BJ (cell line): ENCODE results near the gene LTA. TPM values are rescaled to one million over a fixed set of nuclear protein-coding genes. Genes with fewer than 3 reads are reported as not detected.

Experiments used
- CTCF ChIA-PET: fragments of 350-600 bp; formaldehyde crosslinking; extraction: SDS; loops from one replicate; lab custom pipeline; 2021; ENCODE audit warnings: antibody characterized with exemption, inconsistent platforms; lab: Yijun Ruan, JAX
- POLR2A ChIA-PET: fragments of 300-600 bp; sonication (Branson Sonifier 250); formaldehyde crosslinking; extraction: SDS; loops from one replicate; lab custom pipeline; 2021; ENCODE audit warnings: antibody characterized with exemption; lab: Charles Lee
- DNase-seq: peaks from one replicate; pipeline ENCODE4 v3.0.0-alpha.2; 2011; ENCODE audit warnings: low read depth
- H3K27me3 ChIP-seq: 2 replicates; pipeline ENCODE4 v1.6.0; 2011; ENCODE audit warnings: low read length; ENCODE audit not compliant: control insufficient read depth, insufficient read depth
- H3K36me3 ChIP-seq: 2 replicates; pipeline ENCODE4 v1.5.1; 2011; ENCODE audit warnings: low read length; ENCODE audit not compliant: control insufficient read depth, insufficient read depth
- H3K4me3 ChIP-seq: 2 replicates; pipeline ENCODE4 v1.5.1; 2011; ENCODE audit warnings: low read depth, mild to moderate bottlenecking, control low read depth, low read length
- polyA plus RNA-seq: library from polyadenylated mRNA; depleted of rRNA; stranded (reverse); fragments of >200 nt; gene quantifications from 2 replicates; pipeline ENCODE4 v1.2.3, GENCODE V29; 2011
- TF ChIP-seq, protein P1 (sequence below): IDR thresholded peaks from 2 replicates; pipeline ENCODE4 v1.5.1; 2011; ENCODE audit warnings: low read depth, mild to moderate bottlenecking, control low read depth, inconsistent platforms, low read length, moderate library complexity; ENCODE audit not compliant: insufficient read depth

The LTA gene
- polyA plus RNA-seq, 1 experiment = not detected

DNA sequence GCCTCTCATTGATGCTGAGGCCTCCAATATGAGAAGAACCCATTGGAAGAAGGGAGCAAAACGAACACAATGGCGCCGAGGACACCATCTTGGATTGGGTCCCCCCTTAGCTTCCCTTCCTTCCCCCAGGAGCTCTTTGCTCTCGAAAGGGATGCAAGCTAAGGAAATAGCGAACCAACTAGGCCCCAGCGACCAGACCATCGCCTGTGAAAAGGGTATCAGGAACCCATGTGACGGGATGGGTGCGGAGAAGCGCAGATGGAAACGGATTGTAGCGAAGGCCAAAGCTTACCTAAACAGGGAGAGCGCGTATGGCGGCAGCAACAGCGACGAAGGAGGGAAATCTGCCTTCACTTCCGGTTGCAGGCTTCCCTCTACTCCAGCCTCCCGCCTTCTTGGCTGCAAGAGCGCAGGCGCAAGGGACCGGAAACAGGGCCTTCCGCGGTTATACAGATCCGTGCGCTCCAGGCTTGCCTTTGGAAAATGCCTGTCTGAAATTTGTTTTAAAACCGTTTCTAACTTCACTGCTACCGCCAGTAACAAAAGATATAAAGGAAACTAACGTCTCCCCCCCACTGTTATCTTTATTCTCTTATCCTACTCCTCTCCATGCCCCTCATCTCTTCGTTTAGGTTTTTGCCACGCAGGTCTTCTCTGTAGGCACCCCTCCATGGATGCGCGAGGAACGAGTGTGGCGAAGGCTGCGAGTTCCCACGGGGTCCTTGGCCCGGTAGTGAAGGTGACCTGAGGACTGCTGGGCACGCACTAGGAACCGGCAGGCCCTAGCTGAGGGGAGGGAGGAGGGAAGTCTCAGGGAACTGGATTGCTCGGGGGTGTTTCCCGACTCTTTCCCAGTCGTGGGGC, 30.2 kb upstream of the LTA start, which contains the start of gene DDX39B:
Gene DDX39B, minus strand, starts transcription at position 346 of the 864 bp plus-strand sequence. CDS start 1,471 bp downstream, outside the sequence.
- ChIA-PET CTCF (interaction anchor here (0.7 to 17.0 kb wide), 9 partner anchors 9 to 135 kb away, joined by 3 to 433 read pairs (median 4); partner anchors contain the start of genes GPANK1 and NCR3), POLR2A (interaction anchor here (0.8 kb wide), 1 partner anchor 10 kb away, joined by 4 read pairs; no protein-coding TSS in a partner anchor)
- peak within 1 kb of the TSS; percentile 67 for H3K4me3 ChIP-seq
- no peaks in the 10 kb centered on the region for H3K27me3 ChIP-seq
- DNase-seq = peak; percentile 85
- TF ChIP-seq, protein P1, sequence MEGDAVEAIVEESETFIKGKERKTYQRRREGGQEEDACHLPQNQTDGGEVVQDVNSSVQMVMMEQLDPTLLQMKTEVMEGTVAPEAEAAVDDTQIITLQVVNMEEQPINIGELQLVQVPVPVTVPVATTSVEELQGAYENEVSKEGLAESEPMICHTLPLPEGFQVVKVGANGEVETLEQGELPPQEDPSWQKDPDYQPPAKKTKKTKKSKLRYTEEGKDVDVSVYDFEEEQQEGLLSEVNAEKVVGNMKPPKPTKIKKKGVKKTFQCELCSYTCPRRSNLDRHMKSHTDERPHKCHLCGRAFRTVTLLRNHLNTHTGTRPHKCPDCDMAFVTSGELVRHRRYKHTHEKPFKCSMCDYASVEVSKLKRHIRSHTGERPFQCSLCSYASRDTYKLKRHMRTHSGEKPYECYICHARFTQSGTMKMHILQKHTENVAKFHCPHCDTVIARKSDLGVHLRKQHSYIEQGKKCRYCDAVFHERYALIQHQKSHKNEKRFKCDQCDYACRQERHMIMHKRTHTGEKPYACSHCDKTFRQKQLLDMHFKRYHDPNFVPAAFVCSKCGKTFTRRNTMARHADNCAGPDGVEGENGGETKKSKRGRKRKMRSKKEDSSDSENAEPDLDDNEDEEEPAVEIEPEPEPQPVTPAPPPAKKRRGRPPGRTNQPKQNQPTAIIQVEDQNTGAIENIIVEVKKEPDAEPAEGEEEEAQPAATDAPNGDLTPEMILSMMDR = no peak
- H3K36me3 ChIP-seq = peaks cover 13% of the 10 kb centered on the region

DNA sequence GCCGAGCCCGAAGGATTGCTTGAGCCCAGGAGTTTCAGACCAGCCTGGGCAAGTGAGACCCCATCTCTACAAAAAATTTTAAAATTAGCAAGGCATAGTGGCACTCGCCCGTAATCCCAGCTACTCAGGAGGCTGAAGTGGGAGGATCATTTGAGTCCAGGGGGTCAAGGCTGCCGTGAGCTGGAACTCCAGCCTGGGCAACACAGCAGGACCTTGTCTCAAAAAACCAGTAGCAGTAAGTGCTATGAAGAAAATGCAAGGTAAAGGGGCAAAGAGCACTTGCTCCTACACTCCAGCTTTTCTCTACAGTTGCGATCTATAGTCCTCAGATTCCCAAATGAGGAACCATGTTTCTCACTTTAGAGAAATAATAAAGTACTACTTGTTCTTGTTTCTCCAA, 28.4 kb upstream of the LTA start:
- Histone ChIP-seq H3K27me3 (no peaks in the 10 kb centered on the region), H3K36me3 (peaks cover 7% of the 10 kb centered on the region), H3K4me3 (no peak overlapping the region)
- TF ChIP-seq, protein P1 = no peak
- ChIA-PET CTCF (interaction anchor here (1.3 to 17.0 kb wide), 2 partner anchors 39 to 54 kb away, joined by 3 to 433 read pairs; partner anchors contain the start of genes LTB and NCR3), POLR2A (no interaction called here)
- no peak for DNase-seq

DNA sequence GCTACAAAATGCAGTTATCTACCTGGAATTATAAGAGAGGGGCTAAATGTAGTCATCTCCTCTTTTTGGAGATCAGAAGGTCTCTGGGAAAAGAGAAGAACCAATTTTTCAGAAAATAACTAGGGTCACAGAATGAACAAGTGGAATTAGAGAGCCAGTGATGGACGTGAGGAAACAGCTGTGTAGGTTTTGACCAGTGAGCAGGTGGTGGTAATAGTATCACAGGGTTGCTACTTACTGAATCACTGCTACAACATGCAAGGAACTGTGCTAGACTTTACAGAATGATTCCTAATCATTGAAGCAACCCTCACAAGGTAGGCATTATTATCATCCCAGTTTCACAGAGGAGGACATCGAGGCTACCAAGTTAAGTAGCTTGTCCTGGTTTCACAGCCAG, 27.4 kb upstream of the LTA start:
- Histone ChIP-seq H3K36me3 (peaks cover 3% of the 10 kb centered on the region), H3K27me3 (no peaks in the 10 kb centered on the region), H3K4me3 (no peak overlapping the region)
- ChIA-PET POLR2A (no interaction called here), CTCF (interaction anchor here (1.7 to 17.0 kb wide), 3 partner anchors 24 to 53 kb away, joined by 3 to 433 read pairs (median 156); partner anchors contain the start of genes LST1, LTB and NCR3)
- DNase-seq = no peak
- TF ChIP-seq, protein P1 = no peak

DNA sequence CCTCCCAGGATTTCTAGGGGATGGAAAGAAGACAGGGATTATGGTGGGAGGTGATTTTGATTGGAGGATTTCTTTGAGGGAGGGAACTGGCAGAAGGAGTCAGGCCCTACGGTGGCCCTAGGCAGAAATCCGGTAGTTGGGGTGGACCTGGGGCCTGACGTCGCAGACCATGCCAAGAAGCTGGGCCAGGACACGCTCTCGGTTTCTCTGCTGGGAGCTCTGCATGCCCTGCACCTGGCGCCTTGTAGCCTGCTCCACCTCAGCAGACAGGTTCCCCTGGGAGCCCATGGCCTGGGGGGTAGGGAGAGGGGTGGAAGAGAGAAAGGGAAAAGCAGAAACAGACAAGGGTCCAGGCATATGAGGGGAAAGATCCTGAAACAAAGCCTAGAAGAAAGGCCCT, 26.8 kb upstream of the LTA start:
- H3K36me3 ChIP-seq = no peaks in the 10 kb centered on the region
- H3K27me3 ChIP-seq = no peaks in the 10 kb centered on the region
- POLR2A ChIA-PET = no interaction called here
- CTCF ChIA-PET = interaction anchor here (1.0 to 17.0 kb wide), 5 partner anchors 23 to 108 kb away, joined by 3 to 433 read pairs (median 4); partner anchors contain the start of genes LST1, LTB and NCR3
- TF ChIP-seq, protein P1 = no peak
- no peak overlapping the region for H3K4me3 ChIP-seq
- no peak for DNase-seq
